Vagina (tissue), 2 donors: ENCODE measurements around the gene IMMP1L. TPM values are rescaled to one million over a fixed set of nuclear protein-coding genes. Genes with fewer than 3 reads are reported as not detected.

Experiments used
- DNase-seq, 2 donors: peaks; one replicate each; pipeline ENCODE4 v3.0.0-alpha.2; 2017; ENCODE audit errors: extremely low spot score in 2 of 2
- H3K27ac ChIP-seq: fragments of 200-600 bp; sonication (generic); one replicate; pipeline ENCODE4 v1.5.1; 2019
- H3K27me3 ChIP-seq: fragments of 200-600 bp; sonication (generic); one replicate; pipeline ENCODE4 v1.5.1; 2019
- H3K36me3 ChIP-seq, 2 donors: fragments of 200-600 bp; sonication (generic); one replicate each; pipeline ENCODE4 v1.5.1; 2017 to 2019
- H3K4me1 ChIP-seq: fragments of 200-600 bp; sonication (generic); one replicate; pipeline ENCODE4 v1.5.1; 2019
- H3K4me3 ChIP-seq, 2 donors: fragments of 200-600 bp; sonication (generic); 1 replicate in 1 of 2; 2 replicates in 1 of 2; pipeline ENCODE4 v1.5.1; 2016 to 2019
- H3K9me3 ChIP-seq: fragments of 200-600 bp; sonication (generic); one replicate; pipeline ENCODE4 v1.5.1; 2019
- POLR2A ChIP-seq, 2 donors: fragments of 450-650 bp; IDR thresholded peaks; one replicate each; pipeline ENCODE4 v1.6.1; 2017; ENCODE audit warnings: antibody characterized with exemption in 2 of 2, mild to moderate bottlenecking in 2 of 2, moderate library complexity in 2 of 2
- POLR2AphosphoS5 ChIP-seq, 2 donors: sonication (generic); formaldehyde crosslinking; IDR thresholded peaks; one replicate each; pipeline ENCODE4 v1.9.0; 2017; ENCODE audit warnings: antibody characterized with exemption in 2 of 2, mild to moderate bottlenecking in 2 of 2, low read depth in 1 of 2; ENCODE audit not compliant: insufficient read depth in 1 of 2
- intact Hi-C: fragments of 100-400 bp; cut with DNase I; formaldehyde crosslinking; loops from one replicate; pipeline ENCODE4 v1.15.1; 2023
- total RNA-seq: library from RNA; depleted of rRNA; stranded (reverse); fragments of >200 nt; gene quantifications from one replicate; pipeline ENCODE4 v1.2.3, GENCODE V29; 2016
- TF ChIP-seq, protein P1 (sequence below), 3 experiments: fragments of 450-650 bp in 2 of 3; fragments of 200-600 bp in 1 of 3; sonication (generic) in 1 of 3; IDR thresholded peaks; one replicate each; pipeline ENCODE4 v1.5.1; 2017 to 2019; ENCODE audit warnings: antibody characterized with exemption in 3 of 3, mild to moderate bottlenecking in 2 of 3, moderate library complexity in 2 of 3

The IMMP1L gene
- total RNA-seq, 1 donor from 2014 or later = 11.3 TPM

DNA sequence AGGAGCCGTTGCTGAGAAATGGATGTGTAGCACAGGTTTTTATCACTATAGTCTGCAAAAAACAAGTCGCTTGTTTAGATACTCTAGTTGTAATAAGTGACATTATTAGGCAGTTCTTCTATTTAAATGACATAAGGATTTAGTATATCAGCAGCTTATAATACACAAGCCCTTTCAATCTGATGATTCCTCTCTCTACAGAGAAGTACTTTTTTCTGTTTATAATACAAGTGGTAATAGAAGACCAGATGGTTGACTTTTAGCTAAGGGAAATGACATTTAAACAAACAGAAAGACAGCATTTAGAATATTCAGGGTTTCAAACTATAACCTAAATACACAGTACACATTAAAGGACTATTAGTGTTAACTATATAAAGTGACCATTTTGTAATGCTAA, 60.4 kb downstream of the IMMP1L start:
- H3K36me3 ChIP-seq = peaks cover 0 to 4% of the 10 kb centered on the region in 2 donors
- H3K27ac ChIP-seq = no peak overlapping the region
- TF ChIP-seq POLR2A (IDR thresholded peaks at IDR 0.05) (no peak), POLR2AphosphoS5 (IDR thresholded peaks at IDR 0.05; ENCODE audit: insufficient read depth in 1 of 2, low read depth in 1 of 2) (no peak)
- TF ChIP-seq, protein P1, sequence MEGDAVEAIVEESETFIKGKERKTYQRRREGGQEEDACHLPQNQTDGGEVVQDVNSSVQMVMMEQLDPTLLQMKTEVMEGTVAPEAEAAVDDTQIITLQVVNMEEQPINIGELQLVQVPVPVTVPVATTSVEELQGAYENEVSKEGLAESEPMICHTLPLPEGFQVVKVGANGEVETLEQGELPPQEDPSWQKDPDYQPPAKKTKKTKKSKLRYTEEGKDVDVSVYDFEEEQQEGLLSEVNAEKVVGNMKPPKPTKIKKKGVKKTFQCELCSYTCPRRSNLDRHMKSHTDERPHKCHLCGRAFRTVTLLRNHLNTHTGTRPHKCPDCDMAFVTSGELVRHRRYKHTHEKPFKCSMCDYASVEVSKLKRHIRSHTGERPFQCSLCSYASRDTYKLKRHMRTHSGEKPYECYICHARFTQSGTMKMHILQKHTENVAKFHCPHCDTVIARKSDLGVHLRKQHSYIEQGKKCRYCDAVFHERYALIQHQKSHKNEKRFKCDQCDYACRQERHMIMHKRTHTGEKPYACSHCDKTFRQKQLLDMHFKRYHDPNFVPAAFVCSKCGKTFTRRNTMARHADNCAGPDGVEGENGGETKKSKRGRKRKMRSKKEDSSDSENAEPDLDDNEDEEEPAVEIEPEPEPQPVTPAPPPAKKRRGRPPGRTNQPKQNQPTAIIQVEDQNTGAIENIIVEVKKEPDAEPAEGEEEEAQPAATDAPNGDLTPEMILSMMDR (IDR thresholded peaks at IDR 0.05) = no peak
- no peak for DNase-seq
- H3K9me3 ChIP-seq = no peaks in the 10 kb centered on the region
- intact Hi-C loops = no loop called here
- H3K4me3 ChIP-seq = no peak overlapping the region
- H3K4me1 ChIP-seq = no peaks in the 10 kb centered on the region
- no peaks in the 10 kb centered on the region for H3K27me3 ChIP-seq

DNA sequence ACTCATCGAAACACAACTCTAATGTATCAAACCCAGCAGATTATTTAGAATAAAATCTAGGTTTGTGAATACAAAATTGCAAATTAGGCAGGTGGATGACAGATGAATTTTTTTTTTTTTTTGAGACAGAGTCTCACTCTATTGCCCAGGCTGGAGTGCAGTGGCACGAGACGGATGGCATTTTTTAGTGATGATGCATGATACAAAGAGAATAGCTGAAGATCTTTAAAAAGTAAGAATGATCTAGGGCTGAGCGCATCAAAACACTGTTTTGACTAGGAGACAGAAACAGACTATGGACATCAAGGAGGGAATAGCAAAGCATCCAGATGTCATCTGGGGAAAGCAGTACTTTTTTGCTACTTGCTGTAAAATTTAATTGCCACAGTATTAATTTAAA, 63.8 kb downstream of the IMMP1L start:
- H3K4me1 ChIP-seq = no peaks in the 10 kb centered on the region
- H3K36me3 ChIP-seq = peaks cover 0 to 4% of the 10 kb centered on the region in 2 donors
- no peak for DNase-seq
- no peak for TF ChIP-seq POLR2A (IDR thresholded peaks at IDR 0.05)
- TF ChIP-seq, protein P1 (IDR thresholded peaks at IDR 0.05) = no peak
- no peak for TF ChIP-seq POLR2AphosphoS5 (IDR thresholded peaks at IDR 0.05; ENCODE audit: insufficient read depth in 1 of 2, low read depth in 1 of 2)
- H3K27me3 ChIP-seq = no peaks in the 10 kb centered on the region
- H3K9me3 ChIP-seq = no peaks in the 10 kb centered on the region
- intact Hi-C loops = no loop called here
- no peak overlapping the region for H3K4me3 ChIP-seq
- H3K27ac ChIP-seq = no peak overlapping the region

DNA sequence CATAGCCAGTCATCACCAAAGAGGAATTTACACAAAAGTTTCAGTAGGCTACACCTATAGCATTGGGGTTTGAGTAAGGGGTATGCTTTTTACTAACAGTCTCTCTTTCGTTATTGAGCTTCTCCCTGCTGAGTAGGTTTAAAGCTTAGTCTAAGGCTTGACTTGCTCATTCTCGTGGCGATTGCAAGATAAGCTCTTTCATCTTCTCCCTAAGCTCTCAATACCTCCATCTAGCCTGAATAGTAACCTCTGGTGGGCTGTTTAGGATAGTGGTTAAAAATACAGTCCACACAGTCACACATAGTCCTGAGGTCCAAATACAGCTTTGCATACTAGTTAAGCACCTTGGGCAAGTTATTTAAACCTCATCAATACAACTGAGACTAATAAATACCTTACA, 65.6 kb downstream of the IMMP1L start:
- Histone ChIP-seq H3K4me3 (no peak overlapping the region), H3K36me3 (peaks cover 0 to 4% of the 10 kb centered on the region in 2 donors), H3K9me3 (no peaks in the 10 kb centered on the region), H3K27me3 (no peaks in the 10 kb centered on the region), H3K4me1 (no peaks in the 10 kb centered on the region), H3K27ac (no peak overlapping the region)
- no peak for DNase-seq
- intact Hi-C loops = no loop called here
- TF ChIP-seq, protein P1 (IDR thresholded peaks at IDR 0.05) = no peak
- no peak for TF ChIP-seq POLR2AphosphoS5 (IDR thresholded peaks at IDR 0.05; ENCODE audit: insufficient read depth in 1 of 2, low read depth in 1 of 2)
- TF ChIP-seq POLR2A (IDR thresholded peaks at IDR 0.05) = no peak

DNA sequence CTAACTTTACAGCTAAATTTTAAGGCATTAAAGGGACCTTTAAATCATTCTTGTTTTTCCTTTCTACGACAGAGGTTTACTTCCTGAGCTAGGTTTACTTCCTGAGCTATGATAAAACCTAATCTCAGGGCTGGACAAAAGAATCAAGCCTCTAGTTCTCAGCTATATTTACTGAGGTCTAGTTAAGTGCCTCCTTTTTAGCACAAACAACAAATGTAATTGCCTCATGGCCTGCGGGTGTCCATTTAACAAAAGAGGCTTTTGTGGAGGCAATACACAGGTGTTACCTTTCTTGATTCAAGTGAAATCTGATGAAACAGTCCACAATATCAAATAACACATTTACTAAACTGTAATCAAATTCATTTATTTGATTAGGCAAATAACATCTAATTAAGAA, 67.3 kb downstream of the IMMP1L start:
- no peaks in the 10 kb centered on the region for H3K27me3 ChIP-seq
- no peak for TF ChIP-seq POLR2A (IDR thresholded peaks at IDR 0.05)
- TF ChIP-seq POLR2AphosphoS5 (IDR thresholded peaks at IDR 0.05; ENCODE audit: insufficient read depth in 1 of 2, low read depth in 1 of 2) = no peak
- TF ChIP-seq, protein P1 (IDR thresholded peaks at IDR 0.05) = no peak
- H3K9me3 ChIP-seq = no peaks in the 10 kb centered on the region
- H3K4me1 ChIP-seq = no peaks in the 10 kb centered on the region
- no peaks in the 10 kb centered on the region for H3K36me3 ChIP-seq
- intact Hi-C loops = no loop called here
- H3K4me3 ChIP-seq = no peak overlapping the region
- no peak for DNase-seq
- H3K27ac ChIP-seq = no peak overlapping the region

DNA sequence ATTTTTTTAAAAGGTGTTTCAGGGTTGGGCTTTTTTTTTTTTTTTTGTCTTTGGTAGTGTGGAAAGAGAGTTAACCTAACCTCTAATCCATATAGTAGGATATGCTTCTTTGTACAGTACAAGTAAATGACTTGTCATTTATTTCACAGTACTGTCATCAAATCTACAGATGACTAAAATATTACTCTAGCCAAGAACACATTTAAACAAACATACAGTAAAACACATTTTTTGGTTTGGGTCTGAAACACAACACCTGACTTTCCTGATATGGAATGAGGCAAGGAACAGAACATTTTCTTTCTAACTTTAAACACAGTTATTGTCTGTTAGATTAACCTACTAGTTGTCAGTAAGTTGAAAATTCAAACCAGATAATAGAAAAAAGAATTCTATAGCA, 68.1 kb downstream of the IMMP1L start:
- H3K4me1 ChIP-seq = no peaks in the 10 kb centered on the region
- no peak overlapping the region for H3K4me3 ChIP-seq
- no peaks in the 10 kb centered on the region for H3K9me3 ChIP-seq
- no peaks in the 10 kb centered on the region for H3K36me3 ChIP-seq
- intact Hi-C loops = no loop called here
- no peak overlapping the region for H3K27ac ChIP-seq
- no peak for DNase-seq
- no peak for TF ChIP-seq POLR2A (IDR thresholded peaks at IDR 0.05)
- TF ChIP-seq POLR2AphosphoS5 (IDR thresholded peaks at IDR 0.05; ENCODE audit: insufficient read depth in 1 of 2, low read depth in 1 of 2) = no peak
- TF ChIP-seq, protein P1 (IDR thresholded peaks at IDR 0.05) = no peak
- no peaks in the 10 kb centered on the region for H3K27me3 ChIP-seq
